ENCODE measurements around the gene TMEM218. TPM values are rescaled to one million over a fixed set of nuclear protein-coding genes. Genes with fewer than 3 reads are reported as not detected.

TMEM218 gene
- total and polyA plus RNA-seq, 2 of the 8 experiments (the other 6 are each of a cell fraction or from before 2014, with no cell fraction given): 17.0 to 33.5 TPM

- 0 out of 2 replicates have a peak overlapping the region, but pooled peaks have one; percentile 9 for H2BK12ac ChIP-seq (ENCODE audit: low read depth, low read length)
- H3K9me3 ChIP-seq (ENCODE audit: insufficient read depth in 2 of 2, low read depth in 1 of 2, low read length in 1 of 2): no peaks in the 10 kb centered on the region
- no peaks in the 10 kb centered on the region; a peak in 1 of 7 replicates for H3K27me3 ChIP-seq (replicated peaks in 1 of 4; ENCODE audit: control insufficient read depth in 3 of 4, extremely low read depth in 1 of 4, insufficient read depth in 3 of 4, low read length in 3 of 4)
- WGBS, 2 experiments (ENCODE audit: extremely low coverage in 1 of 2, insufficient coverage in 1 of 2, insufficient read length in 1 of 2, insufficient replicate concordance in 2 of 2, low coverage in 1 of 2, low lambda C conversion rate in 2 of 2, missing lambda C conversion rate in 1 of 2): 93% methylated on average over 7 of the region's 7 CpGs; no CpG with 5 or more reads in 1 of the 2 experiments
- no peak overlapping the region for H3K18ac ChIP-seq (ENCODE audit: extremely low read depth, low read length)
- ChIA-PET POLR2A (ENCODE audit: partially characterized antibody) (no interaction called here), CTCF (ENCODE audit: partially characterized antibody) (interaction anchor here (0.6 to 29.4 kb wide), 9 partner anchors 10 to 330 kb away, joined by 3 to 486 read pairs (median 4); no protein-coding TSS in a partner anchor)
- H3K56ac ChIP-seq (replicated peaks; ENCODE audit: insufficient read length, low read depth, low read length): no peak overlapping the region
- no peaks in the 10 kb centered on the region for H4K20me1 ChIP-seq (replicated peaks in 1 of 2; ENCODE audit: control insufficient read depth in 1 of 2, insufficient read depth in 2 of 2, low read length in 2 of 2)
- DNase-seq (ENCODE audit: low read depth in 1 of 2, low spot score in 2 of 2): no peak
- no peaks in the 10 kb centered on the region for H3K23me2 ChIP-seq (ENCODE audit: low read depth, low read length)
- no peak overlapping the region for H3K14ac ChIP-seq (ENCODE audit: insufficient read length)
- H2BK5ac ChIP-seq (ENCODE audit: low read depth, low read length): no peak overlapping the region
- H2AFZ ChIP-seq (ENCODE audit: low read length): no peak overlapping the region
- no peak overlapping the region for H4K5ac ChIP-seq (ENCODE audit: insufficient read length, low read depth, low read length)
- no peak overlapping the region for H3K4me3 ChIP-seq (ENCODE audit: extremely low read depth in 1 of 4, insufficient read depth in 2 of 4, low read depth in 3 of 4, low read length in 4 of 4)
- H3K36me3 ChIP-seq (ENCODE audit: control insufficient read depth in 2 of 4, insufficient read depth in 4 of 4, low read length in 3 of 4): no peaks in the 10 kb centered on the region
- no peaks in the 10 kb centered on the region for H3K79me2 ChIP-seq (ENCODE audit: control insufficient read depth in 1 of 2, insufficient read depth in 2 of 2, low read length in 2 of 2)
- no peak overlapping the region for H2BK15ac ChIP-seq (ENCODE audit: low read length)
- H2BK120ac ChIP-seq (replicated peaks; ENCODE audit: low read depth, low read length): no peak overlapping the region
- no peak overlapping the region for H4K8ac ChIP-seq (ENCODE audit: extremely low read depth, insufficient read depth, low read length)
- no peak overlapping the region for H3K4ac ChIP-seq (replicated peaks; ENCODE audit: insufficient read length, low read depth, low read length)
- H2AK5ac ChIP-seq (ENCODE audit: low read depth, low read length): no peak overlapping the region
- no peak for FAIRE-seq
- H3K9ac ChIP-seq (replicated peaks in 1 of 4; ENCODE audit: extremely low read depth in 1 of 4, low read depth in 3 of 4, low read length in 3 of 4): no peak overlapping the region
- H3K4me1 ChIP-seq (replicated peaks in 1 of 4; ENCODE audit: control insufficient read depth in 3 of 4, insufficient read depth in 4 of 4, low read length in 3 of 4): peaks cover 0 to 5% (median 0%) of the 10 kb centered on the region in 4 experiments; a peak in 2 of 7 replicates
- no peaks in the 10 kb centered on the region; the same call in 1 of the 2 replicates for H3K79me1 ChIP-seq (ENCODE audit: low read depth, low read length)
- H3K27ac ChIP-seq (ENCODE audit: low read depth, low read length): no peak overlapping the region
- no peak overlapping the region for H2BK20ac ChIP-seq (ENCODE audit: low read length)
- no peak overlapping the region for H3K23ac ChIP-seq (ENCODE audit: insufficient read length)
- no peak overlapping the region for H4K91ac ChIP-seq (replicated peaks; ENCODE audit: insufficient read length, low read length)
- H3K4me2 ChIP-seq (ENCODE audit: insufficient read depth in 1 of 2, low read depth in 2 of 2, low read length in 2 of 2): no peak overlapping the region
- TF ChIP-seq, protein P1, sequence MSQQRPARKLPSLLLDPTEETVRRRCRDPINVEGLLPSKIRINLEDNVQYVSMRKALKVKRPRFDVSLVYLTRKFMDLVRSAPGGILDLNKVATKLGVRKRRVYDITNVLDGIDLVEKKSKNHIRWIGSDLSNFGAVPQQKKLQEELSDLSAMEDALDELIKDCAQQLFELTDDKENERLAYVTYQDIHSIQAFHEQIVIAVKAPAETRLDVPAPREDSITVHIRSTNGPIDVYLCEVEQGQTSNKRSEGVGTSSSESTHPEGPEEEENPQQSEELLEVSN (IDR thresholded peaks at IDR 0.05): no peak
- TF ChIP-seq PHF8 (conservative IDR thresholded peaks at IDR 0.05; ENCODE audit: low read depth, low read length) (no peak), SRF (IDR thresholded peaks at IDR 0.05; ENCODE audit: low read depth, low read length) (no peak), JUN (IDR thresholded peaks at IDR 0.05; ENCODE audit: low read depth, low read length) (no peak), TAF7 (optimal IDR thresholded peaks at IDR 0.05; ENCODE audit: borderline replicate concordance, low read depth, low read length) (no peak), GABPA (IDR thresholded peaks at IDR 0.05; ENCODE audit: borderline replicate concordance, insufficient read depth, low read length) (no peak), SIRT6 (IDR thresholded peaks at IDR 0.05; ENCODE audit: low read length) (no peak), TAF1 (IDR thresholded peaks at IDR 0.05; ENCODE audit: low read depth, low read length) (no peak), JUND (IDR thresholded peaks at IDR 0.05; ENCODE audit: low read length) (no peak), CHD1 (IDR thresholded peaks at IDR 0.05; ENCODE audit: low read depth, low read length) (no peak), MAFK (IDR thresholded peaks at IDR 0.05; ENCODE audit: low read depth, low read length) (no peak), RXRA (IDR thresholded peaks at IDR 0.05; ENCODE audit: insufficient read depth, low read depth, low read length) (no peak), HDAC6 (IDR thresholded peaks at IDR 0.05; ENCODE audit: low read depth, low read length) (no peak), BCL11A (IDR thresholded peaks at IDR 0.05; ENCODE audit: low read depth in 2 of 2, low read length in 2 of 2) (no peak)
Measured at GRCh38 chr11:125075242-125075625, 36.2 kb downstream of the TMEM218 start.
